NCI-H748 treated with DMSO at 0.1 percent for 48 hours (cell line): Measurements from ENCODE around the gene RNF144A.

Experiments
- DNase-seq: peaks from one replicate; lab custom pipeline; 2025; lab: John Stamatoyannopoulos, UW

Gene RNF144A

DNA sequence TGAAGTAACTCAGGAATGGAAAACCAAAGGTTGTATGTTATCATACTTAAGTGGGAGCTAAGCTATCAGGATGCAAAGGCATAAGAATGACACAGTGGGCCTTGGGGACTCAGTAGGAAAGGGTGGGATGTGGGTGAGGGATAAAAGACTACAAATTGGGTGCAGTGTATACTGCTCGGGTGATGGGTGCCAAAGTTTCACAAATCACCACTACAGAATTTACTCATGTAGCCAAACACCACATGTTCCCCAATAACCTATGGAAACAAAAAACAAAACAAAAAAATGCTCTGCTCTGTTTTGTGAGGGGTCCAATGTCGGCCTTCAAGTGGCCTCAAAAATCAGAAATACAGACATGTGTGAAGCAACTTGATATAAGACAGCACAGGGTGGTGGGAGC lies 8.9 kb upstream of the RNF144A start:
- no peak for DNase-seq

DNA sequence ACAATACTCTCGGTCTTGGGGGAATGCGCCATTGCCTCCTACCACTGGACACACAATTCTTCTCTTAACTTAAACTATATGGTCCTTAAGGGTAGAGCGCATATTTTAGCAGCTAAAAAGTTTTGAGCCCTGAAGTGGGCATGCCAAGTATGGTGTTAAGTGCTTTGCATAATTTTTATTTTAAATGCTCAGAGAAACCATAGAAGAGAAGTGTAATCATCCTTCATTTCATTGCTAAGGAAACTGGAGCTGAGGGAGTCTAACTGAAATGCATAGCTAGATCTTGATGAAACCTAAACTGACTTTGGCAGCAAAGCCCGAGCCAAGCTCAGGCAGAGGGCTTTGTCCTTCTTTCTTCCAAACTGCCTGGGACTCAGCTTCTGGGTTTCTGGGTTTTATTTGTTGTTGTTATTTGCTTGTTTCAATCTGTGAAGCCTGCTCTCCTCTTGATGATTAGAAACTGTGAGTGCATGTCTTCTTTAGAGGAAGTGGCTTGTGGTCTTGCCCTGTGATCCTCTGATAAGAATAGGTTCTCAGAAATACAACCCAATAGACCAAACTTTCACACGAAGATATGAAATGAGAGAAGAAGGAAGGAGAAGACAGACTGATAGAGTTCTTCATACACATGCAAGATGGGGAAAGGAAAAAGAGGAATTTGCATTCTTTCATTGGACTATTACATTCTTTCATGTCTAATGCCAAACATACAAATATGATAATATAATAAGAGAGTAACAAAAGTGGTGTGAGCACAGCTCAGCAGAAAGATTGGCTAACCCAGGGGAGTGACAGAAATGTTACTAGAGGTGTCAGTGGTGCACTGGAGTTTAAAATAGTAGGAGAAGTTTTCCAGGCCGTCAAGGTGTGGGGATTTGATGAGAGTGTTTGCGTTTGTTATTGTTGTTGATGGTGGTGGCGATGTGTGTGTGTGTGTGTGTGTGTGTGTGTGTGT lies 7.5 kb upstream of the RNF144A start:
- no peak for DNase-seq

DNA sequence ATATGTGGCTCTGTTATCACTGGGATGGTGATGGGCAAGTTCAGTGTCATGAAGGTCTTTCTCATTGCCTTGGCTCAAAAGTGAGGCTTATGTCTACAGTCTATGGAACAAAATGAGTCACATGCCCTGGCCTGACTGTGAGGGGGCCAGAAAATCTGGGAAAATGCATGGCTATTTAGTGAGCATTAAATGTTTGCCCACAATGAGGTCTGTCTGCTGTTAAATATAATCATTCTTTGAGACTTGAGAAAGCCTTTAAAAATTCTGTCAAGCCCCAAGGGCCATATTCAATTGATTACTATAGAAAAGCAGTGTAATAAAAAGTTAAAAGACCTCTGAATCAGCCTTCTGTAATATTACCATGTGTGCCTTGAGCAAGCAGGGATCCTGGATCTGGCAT lies 5.5 kb upstream of the RNF144A start:
- no peak for DNase-seq

DNA sequence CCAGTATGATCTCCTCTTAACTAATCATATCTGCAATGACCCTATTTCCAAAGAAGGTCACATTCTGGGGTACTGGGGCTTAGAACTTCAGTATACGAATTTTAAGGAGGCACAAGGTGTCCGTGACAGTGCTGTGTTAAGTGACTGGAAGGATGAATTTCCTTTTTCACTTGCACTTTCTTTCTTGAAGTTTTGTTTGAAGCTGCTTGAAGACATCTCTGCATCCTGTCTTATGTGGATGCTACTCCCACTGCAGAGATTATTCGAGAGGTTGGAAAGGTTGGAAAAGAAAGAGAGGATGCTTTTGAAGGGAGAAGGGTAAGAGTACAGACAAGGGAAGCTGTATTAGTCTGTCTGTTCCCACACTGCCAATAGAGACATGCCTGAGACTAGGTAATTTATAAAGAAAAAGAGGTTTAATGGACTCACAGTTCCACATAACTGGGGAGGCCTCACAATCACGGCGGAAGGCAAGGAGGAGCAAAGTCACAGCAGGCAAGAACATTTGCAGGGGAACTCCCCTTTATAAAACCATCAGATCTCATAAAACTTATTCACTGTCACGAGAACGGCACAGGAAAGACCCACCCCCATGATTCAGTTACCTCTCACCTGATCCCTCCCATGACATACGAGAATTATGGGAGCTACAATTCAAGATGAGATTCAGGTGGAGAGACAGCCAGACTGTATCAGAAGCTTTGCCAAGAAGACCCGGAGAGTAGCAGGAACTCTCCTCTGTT lies 3.6 kb upstream of the RNF144A start:
- DNase-seq, result no peak

DNA sequence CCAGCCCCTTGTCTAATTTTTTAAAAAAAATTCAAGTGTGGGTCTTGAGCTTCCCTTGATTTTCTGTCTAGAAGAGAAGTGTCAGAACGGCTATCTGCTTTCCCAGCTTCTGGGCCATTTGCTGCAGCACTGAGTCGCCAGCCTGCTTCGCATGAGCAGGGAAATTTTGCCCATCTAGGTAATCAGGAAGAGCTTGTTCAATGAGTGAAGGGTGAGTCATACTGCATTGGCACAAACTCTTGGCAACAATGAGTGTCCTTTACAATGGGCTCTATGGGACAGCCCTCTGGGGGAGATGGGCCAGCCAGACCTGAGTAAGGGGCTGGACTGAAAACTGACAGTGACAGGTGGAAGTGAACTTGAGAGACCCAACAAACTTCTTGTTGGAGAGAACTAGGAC lies 2.4 kb upstream of the RNF144A start:
- no peak for DNase-seq

DNA sequence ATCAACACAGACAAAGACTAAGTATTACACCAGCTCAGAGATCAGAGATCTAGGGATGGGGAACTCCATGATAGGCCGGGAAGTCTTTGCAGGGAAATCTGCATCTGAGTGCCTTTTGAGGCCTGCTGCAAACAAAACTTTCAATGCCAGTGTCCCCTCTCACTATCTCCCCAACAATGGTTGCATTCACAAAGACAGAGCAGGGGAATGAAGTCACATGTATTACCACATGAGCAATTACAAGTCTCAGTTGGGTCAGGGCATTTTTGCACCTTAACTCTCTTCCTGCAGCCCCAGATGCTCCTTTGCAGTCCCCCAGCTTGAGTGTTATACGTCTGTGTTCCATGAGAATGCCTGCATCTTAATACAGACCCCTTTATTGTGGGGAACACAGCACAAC lies 1.8 kb upstream of the RNF144A start:
- no peak for DNase-seq

DNA sequence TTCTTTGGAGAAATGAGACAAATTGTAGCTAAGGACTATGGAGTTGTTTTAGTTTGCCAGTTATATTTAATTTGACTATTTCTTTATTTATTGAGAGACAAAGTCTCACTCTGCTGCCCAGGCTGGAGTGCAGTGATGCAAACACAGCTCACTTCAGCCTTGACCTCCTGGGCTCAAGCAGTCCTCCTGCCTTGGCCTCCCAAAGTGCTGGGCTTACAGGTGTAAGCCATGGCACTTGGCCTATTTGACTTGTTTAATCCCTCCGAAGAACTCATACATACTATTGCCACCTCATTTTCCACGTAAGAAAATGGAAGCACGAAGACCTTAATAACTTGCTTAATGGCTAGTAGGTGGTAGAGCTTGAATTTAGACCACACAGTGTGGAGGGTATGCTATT lies 988 bp upstream of the RNF144A start:
- no peak for DNase-seq

DNA sequence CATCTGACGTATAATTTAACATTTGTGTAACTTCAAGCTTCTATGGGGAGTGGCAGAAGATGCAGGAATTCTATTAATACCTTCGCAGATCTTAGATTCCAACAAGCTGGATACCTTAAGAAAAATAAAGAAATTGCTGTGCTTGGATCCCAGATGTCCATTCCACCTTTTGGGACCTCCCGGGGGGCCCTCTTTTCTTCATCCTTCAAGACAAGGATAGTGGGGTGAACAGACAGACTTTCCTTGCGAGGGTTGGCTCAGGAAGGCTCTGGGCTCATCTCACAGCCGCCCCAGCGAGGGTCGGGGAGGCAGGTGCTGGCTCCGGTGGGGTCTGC lies 509 bp upstream of the RNF144A start:
- no peak for DNase-seq

DNA sequence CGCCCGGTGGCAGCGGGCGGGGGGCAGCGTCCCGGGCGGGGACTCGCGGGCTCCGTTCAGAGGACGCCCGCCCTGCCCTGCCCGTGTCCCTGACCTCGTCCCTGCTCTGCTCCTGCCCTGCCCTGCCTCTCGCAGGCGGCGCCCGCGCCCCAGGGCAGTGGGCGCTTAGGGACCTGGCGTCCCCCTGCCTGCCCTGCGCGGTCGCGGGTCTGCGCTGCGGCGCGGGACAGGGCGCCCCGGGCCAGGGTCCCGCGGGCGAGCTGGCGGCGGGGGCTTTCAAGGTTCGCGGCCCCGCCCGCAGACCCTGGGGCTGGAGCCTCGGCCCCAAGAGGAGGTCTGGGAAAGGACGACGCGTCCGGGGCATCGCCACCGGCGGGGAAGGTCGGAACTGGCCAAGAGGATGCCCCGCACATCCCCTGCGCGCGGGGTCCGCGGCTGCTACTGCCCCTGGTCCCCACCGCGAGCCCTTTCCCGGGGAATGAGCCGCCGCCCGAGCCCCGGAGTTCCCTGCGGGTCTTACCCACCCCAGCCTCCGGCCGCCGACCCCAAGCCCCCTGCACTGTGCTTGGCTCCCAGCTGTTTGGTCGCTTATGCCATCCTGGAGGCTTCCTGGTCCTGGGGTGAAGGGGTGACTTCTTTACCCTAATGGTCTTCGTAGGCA lies 679 bp downstream of the RNF144A start:
- no peak for DNase-seq

DNA sequence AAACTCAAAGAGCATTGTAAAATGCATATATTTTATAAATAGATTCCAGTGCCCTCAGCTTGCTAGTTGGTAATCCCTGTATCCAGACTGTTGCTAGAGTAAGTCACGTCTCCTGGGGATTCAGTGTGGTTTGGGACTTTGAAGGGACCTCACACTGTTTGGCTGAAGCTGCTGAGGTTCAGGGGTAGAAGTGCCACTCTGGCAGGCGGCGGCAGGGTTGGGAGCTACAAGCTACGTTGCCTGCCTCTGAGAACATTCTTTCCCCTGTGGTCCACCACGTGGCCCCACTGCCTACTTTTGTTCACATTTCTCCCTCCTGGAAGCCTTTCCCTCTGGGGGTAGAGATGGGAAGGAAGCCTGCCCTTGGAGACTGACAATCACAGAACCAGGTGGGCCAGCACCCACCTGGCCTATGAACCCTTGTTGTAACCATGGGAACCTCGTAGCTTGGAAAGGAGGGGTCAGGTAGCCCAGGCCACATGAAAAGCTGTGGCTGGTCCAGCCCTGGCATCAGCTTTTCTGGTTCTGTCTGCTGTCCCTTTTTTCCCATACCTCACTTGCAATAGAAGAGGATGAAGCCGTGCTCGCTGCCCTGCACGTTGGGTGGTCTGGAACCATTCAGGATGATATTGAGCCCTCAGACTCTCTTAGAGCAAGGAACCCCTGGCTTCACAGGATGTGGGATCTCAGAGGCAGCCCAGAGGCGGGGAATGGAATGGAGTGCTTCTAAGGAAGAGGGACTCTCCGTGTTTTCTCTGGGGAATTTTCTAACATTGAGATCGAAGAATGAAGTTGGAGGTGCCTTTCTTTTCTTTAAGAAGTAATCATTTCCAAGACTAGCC lies 2.9 kb downstream of the RNF144A start:
- DNase-seq, result no peak

DNA sequence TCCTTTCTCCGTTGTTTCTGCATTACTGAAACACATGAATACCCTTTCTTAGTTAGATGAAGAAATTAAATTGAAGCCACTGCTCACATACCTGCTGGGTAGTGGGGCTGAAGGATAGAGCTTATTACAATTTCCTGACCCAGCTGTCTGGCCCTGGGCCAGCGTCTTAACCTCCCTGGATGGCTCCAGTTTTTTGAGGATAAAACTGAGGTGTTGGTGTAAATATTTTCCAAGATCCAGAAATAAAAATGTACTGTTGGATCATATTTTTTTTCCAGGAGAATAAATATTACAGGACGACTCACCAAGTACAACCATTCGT lies 3.5 kb downstream of the RNF144A start:
- no peak for DNase-seq

DNA sequence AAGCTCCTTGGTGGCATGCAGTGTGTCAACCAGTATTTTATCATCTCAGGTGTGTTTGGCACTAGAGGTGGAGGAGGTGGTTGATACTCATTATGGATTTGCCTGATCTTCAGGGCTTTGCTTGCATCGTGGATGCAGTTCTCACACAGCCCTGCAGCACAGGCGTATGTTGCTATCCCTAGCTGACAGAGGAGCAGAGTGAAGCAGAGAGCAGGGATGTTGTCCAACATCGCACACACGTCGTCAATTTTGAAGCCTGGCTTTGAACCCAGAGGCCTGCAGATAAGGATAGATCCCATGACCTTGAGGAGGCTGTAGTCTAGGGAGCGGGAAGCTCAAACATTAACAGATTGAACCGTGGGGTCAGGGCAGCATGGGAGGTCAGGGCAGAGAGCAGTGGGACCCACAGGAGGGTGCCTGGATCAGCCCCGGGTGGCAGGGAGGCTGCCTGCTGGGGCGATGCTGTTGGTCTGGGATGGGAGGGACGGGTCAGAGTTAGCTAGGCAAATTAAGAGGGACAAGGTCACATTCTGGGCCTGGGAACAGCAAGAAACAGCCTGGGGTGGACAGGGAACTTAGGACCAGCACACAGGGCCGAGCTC lies 4.2 kb downstream of the RNF144A start:
- no peak for DNase-seq

DNA sequence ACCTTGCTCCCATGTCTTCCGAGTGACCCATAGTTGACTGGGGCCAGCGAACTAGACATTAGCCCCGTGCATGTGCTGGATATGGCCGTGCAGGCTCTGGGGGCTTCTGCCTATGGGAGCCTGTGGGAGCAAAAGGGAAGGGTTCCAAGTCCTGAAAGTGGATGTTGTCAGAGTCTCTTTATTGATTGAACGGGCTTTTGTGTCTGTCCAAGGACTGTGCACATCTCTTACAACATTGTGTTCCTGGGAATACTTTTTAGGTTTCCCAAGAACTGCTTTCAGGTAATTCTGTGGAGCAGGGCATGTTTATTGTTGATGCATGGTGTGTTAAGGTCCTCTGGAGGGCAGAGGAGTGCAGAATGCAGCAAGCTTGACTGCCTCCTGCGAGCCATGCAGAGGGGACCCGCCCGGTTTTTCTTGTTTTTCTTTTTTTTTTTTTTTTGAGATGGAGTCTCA lies 5.0 kb downstream of the RNF144A start:
- DNase-seq, result no peak

DNA sequence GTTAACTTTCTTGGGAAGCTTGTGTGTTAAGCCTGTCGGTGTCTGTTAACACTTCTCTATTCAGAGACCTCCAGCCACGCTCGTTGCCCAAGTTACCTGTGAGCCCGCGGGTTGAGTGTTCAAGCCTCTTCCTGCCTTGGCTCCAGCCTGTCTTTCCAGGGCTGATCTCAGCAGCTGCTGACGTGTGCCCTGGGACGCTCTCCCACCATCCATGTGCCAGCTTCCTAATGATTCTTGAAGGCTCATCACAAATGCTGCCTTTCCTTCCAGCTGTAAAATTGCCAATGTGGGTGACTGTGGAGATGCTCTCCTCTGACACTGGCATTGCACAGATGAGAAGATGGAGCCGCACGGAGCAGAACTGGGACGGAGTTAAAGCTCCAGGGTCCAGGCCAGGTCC lies 6.1 kb downstream of the RNF144A start:
- DNase-seq, result no peak

DNA sequence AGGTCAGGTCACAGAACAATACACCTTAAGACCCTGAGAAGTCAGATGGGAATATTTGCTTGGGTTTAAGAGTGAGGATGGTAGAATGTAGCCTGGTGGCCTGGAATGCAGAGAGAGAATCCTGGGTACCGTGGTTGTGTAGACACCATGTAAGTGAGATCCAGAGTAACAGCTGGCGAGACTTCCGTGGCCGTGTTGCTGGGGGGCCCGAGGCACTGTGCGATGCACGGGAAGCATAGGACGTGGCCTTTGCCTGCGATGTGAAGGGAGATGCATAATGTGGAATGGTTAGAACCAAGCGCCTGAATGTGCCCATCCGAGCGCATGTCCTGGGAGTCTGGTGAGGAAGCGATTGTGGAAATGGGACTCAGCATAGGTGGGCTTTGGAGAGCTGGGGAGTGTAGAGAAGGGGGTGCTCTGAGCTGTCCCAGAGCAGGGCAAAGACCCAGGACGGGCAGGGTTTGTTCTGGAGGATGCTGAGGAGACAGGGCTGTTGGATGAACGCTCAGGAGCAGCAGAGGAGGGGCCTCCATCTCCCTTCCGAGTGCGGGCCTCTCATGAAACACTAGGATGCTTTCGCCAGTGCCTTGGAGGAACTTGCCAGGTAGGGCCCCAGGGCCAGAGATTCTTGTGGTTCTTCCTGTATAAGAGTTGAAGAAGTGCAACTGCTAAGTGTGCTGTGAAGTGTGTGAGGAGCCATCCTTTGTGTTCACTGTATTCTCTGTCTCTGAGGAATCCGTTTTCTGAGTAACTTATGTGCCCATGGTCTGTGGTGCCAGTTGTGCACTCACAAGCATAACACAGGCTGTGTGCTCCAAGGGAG lies 7.1 kb downstream of the RNF144A start:
- no peak for DNase-seq

DNA sequence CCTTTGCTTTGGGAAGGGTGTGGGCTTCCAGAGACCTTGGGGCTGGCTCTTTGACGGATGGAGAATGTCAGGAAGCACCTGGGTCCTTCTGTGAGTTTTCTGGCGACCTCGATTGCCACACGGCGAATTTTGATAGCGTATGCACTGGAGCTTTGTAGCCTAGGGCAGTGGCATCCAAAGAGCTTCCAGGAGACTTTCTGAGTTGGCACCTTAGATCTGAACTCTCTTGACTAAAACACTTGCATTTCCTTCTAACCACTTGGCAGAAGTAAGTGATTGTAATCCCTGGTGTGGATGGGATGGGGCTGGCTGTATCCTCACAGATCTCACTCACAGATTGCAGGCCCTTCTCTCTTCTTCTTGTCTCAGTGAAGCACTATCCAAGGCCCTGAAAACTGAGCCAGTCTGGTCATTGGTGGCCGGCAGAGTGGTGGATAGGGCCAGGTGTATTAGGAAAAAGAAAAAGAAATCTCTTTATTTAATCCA lies 7.8 kb downstream of the RNF144A start:
- no peak for DNase-seq

DNA sequence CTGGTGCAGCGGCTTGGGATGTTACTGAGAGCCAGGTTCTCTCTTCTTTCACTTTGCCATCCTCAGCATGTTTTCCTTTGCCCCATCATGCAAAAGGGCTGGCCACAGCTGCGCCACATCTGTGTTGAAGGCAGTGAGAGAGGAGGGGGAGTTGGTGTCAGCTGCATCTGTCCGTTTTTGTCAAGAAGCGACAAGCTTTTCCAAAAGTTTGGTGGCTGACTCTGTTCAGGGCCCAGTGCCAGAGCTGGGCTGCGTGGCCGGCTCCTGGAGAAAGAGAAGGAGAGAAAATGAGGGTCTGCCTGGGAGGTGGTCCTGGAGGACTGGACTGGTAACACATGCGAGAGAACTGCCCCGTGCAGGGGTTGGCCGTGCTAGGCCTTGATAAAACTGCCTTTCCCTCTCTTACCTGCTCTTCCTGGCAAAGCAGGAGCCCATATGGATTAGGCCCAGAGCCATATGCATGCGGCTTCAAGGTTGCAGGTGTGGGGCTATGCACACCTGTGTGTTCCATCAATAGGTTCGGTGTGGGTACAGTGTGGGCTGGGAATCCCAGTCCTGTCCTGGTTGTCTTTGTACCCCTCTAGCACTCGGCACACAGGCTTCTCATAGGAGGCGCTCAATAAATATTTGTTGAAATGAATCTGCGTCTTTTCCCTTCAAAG lies 9.0 kb downstream of the RNF144A start:
- no peak for DNase-seq

DNA sequence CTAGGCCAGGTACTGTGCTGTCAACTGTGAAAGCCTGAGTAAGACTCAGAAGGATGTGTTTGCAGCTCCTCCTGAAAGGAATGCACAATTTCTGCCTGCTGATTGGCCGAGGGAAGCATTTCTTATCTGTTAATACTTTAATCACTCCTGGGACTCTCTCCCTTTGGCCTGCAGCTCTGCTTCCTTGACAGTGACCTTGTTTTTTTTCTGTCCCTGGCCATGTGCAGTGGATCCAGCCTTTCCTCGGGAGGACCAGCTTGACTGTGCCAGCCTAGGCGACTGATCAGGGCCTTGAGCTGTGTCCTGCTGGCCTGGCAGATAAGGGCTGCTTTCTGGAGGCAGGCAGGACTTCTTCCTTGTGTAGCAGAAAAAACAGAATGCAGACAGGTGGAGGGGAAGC lies 10.0 kb downstream of the RNF144A start:
- DNase-seq, result no peak

DNA sequence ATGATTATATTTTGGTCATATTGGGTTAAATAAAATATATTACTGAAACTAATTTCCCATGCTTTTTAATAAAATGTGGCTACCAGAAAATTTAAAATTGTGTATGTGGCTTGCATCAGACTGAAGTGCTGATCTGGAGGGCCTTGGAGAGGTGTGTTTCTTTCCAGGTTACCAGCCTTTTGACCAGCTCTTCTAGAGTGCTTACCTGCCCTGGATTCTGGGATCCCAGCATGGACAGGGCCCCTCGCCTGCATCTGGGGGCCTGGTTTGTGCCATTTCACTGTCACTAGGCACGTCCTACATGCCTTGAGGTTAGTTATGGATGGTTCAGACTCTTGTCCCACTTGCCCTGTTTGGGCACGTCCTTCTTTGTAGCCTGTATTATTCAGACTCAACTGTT lies 10.5 kb downstream of the RNF144A start:
- no peak for DNase-seq

DNA sequence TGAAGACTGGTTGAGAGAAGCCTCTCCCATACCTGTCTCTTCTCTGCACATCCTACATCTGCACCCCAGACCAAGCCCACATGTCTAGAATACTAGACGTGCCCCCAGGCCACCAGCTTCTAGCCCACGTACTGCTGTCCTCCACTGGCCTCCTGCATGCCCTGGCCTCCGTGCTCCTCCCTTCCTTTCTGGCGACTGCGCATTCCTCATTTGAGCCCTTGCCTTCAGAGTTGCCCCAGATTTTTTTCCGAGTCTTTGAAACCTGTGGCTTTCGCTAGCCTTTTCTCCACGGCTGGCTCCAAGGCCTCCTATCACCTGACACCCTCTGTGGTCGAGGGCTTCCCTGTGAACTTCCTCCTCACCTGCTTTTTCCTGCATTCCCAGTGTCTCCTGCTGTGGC lies 11.2 kb downstream of the RNF144A start:
- DNase-seq, result no peak
